CD4-positive, CD25-positive, alpha-beta regulatory T cell (primary cell): Measurements from ENCODE around the gene LOXHD1. TPM values are rescaled to one million over a fixed set of nuclear protein-coding genes. Genes with fewer than 3 reads are reported as not detected.

ENCODE experiments used
- ATAC-seq, 2 donors: fragments of 150-1000 bp; cut with Tn5 transposase; one replicate each; pipeline ENCODE4 v1.10.0; 2021; ENCODE audit warnings: low read depth in 2 of 2, moderate number of reproducible peaks in 2 of 2, moderate library complexity in 1 of 2
- DNase-seq, 3 donors: peaks; one replicate each; pipeline versions ENCODE4 v3.0.0 to v3.0.0-alpha.2; 2012 to 2022; ENCODE audit warnings: mixed read lengths in 1 of 3
- H3K27ac ChIP-seq: one replicate; pipeline ENCODE4 v1.7.0; 2013; ENCODE audit warnings: mild to moderate bottlenecking, low read length; ENCODE audit not compliant: insufficient read depth, poor library complexity, severe bottlenecking
- H3K27me3 ChIP-seq: one replicate; pipeline ENCODE4 v1.7.0; 2013; ENCODE audit warnings: low read length; ENCODE audit not compliant: control insufficient read depth, insufficient read depth
- H3K36me3 ChIP-seq: one replicate; pipeline ENCODE4 v1.7.0; 2013; ENCODE audit warnings: mild to moderate bottlenecking, low read length, moderate library complexity; ENCODE audit not compliant: control insufficient read depth, insufficient read depth
- H3K4me1 ChIP-seq: 2 replicates; pipeline ENCODE4 v1.7.0; 2013; ENCODE audit warnings: mild to moderate bottlenecking, low read length; ENCODE audit not compliant: insufficient read depth, control insufficient read depth, poor library complexity, severe bottlenecking
- H3K4me3 ChIP-seq: one replicate; pipeline ENCODE4 v1.7.0; 2013; ENCODE audit warnings: low read depth, mild to moderate bottlenecking, low read length, moderate library complexity
- H3K9me3 ChIP-seq, 2 experiments: 1 replicate in 1 of 2; 2 replicates in 1 of 2; pipeline ENCODE4 v1.7.0; 2013; ENCODE audit warnings: low read length in 2 of 2, mild to moderate bottlenecking in 1 of 2, moderate library complexity in 1 of 2; ENCODE audit not compliant: control insufficient read depth in 2 of 2
- H3K27ac Mint-ChIP-seq, 3 donors: one replicate each; pipeline ENCODE4 v1.8.0; 2020 to 2022; ENCODE audit warnings: mild to moderate bottlenecking in 3 of 3, mixed read lengths in 3 of 3, moderate library complexity in 2 of 3
- H3K27me3 Mint-ChIP-seq: one replicate; pipeline ENCODE4 v1.8.0; 2022; ENCODE audit warnings: mild to moderate bottlenecking, mixed read lengths
- H3K36me3 Mint-ChIP-seq: one replicate; pipeline ENCODE4 v1.8.0; 2020; ENCODE audit warnings: mixed read lengths
- H3K4me1 Mint-ChIP-seq, 4 donors: one replicate each; pipeline ENCODE4 v1.8.0; 2020 to 2022; ENCODE audit warnings: mixed read lengths in 4 of 4, mild to moderate bottlenecking in 1 of 4
- H3K4me3 Mint-ChIP-seq, 4 donors: one replicate each; pipeline ENCODE4 v1.8.0; 2020 to 2022; ENCODE audit warnings: mild to moderate bottlenecking in 4 of 4, mixed read lengths in 4 of 4, moderate library complexity in 3 of 4
- H3K9me3 Mint-ChIP-seq, 7 donors: one replicate each; pipeline ENCODE4 v1.8.0; 2020 to 2022; ENCODE audit warnings: mixed read lengths in 7 of 7, mild to moderate bottlenecking in 3 of 7, moderate library complexity in 2 of 7
- polyA plus RNA-seq, 4 donors: library from polyadenylated mRNA; unstranded; fragments of 300-500 nt; fragmentation: Illumina TruSeq; gene quantifications; one replicate each; pipeline ENCODE4 v1.2.3, GENCODE V29; 2021
- total RNA-seq: library from RNA; stranded (reverse); gene quantifications from one replicate; pipeline ENCODE4 v1.2.3, GENCODE V29; 2022

The LOXHD1 gene
- total and polyA plus RNA-seq, 5 donors from 2014 or later = not detected

DNA sequence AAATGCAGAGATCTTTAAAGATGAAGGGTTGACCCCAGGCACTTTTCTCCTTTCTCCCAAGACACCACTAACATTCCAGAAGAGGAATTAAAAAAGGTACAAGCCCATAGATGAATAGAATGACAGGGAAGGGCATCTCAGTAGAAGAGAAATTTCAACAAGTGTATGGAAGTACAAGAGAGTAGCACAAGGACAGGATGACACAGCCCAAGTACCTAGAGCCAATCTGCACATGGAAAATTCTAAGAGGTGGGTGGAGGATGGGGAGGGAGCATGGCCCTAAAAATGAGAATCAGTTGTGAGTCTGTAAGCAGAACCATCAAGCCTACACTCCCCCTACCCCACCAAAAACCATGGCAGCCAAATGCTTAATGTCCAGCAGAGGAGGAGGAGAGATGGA is 39.7 kb upstream of the LOXHD1 start:
- Histone ChIP-seq H3K36me3 (no peaks in the 10 kb centered on the region), H3K27me3 (no peaks in the 10 kb centered on the region), H3K27ac (no peak overlapping the region), H3K4me1 (no peaks in the 10 kb centered on the region), H3K9me3 (no peaks in the 10 kb centered on the region), H3K4me3 (no peak overlapping the region)
- H3K9me3 Mint-ChIP-seq = peaks cover 0 to 14% (median 4%) of the 10 kb centered on the region in 7 donors
- no peaks in the 10 kb centered on the region for H3K36me3 Mint-ChIP-seq
- no peak overlapping the region for H3K4me3 Mint-ChIP-seq
- no peak for DNase-seq
- no peak overlapping the region for H3K27ac Mint-ChIP-seq
- no peak for ATAC-seq
- H3K27me3 Mint-ChIP-seq = peaks cover 5% of the 10 kb centered on the region
- H3K4me1 Mint-ChIP-seq = no peaks in the 10 kb centered on the region

DNA sequence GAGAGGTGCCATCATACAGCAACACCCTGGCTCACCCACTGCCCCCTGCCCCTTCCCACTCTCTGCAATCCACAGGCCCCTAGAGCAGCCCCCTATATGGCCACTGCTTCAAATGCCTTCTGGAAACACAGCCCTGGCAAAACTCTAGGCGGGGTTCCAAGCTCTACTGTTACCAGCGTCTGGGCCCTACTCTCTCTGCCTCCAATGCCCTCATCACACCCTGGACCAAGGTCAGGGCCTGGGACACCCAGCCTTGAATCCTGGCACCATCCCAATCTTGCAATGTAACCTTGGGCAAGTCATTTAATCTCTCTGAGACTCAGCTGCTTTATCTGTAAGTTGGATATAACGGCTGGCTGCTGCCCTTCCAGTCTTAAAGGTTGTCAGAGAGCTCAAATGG is 39.2 kb upstream of the LOXHD1 start:
- DNase-seq (no peak), ATAC-seq (no peak)
- no peaks in the 10 kb centered on the region for H3K4me1 Mint-ChIP-seq
- no peaks in the 10 kb centered on the region for H3K27me3 ChIP-seq
- no peak overlapping the region for H3K4me3 Mint-ChIP-seq
- peaks cover 5% of the 10 kb centered on the region for H3K27me3 Mint-ChIP-seq
- no peak overlapping the region for H3K27ac Mint-ChIP-seq
- H3K9me3 ChIP-seq = no peaks in the 10 kb centered on the region
- H3K27ac ChIP-seq = no peak overlapping the region
- no peak overlapping the region for H3K4me3 ChIP-seq
- no peaks in the 10 kb centered on the region for H3K36me3 ChIP-seq
- H3K9me3 Mint-ChIP-seq = peaks cover 0 to 14% (median 4%) of the 10 kb centered on the region in 7 donors
- no peaks in the 10 kb centered on the region for H3K4me1 ChIP-seq
- no peaks in the 10 kb centered on the region for H3K36me3 Mint-ChIP-seq

- no peaks in the 10 kb centered on the region for H3K4me1 ChIP-seq
- ATAC-seq (no peak), DNase-seq (no peak)
- H3K9me3 Mint-ChIP-seq = peaks cover 0 to 14% (median 4%) of the 10 kb centered on the region in 7 donors
- no peaks in the 10 kb centered on the region for H3K27me3 ChIP-seq
- H3K36me3 Mint-ChIP-seq = no peaks in the 10 kb centered on the region
- H3K36me3 ChIP-seq = no peaks in the 10 kb centered on the region
- no peak overlapping the region for H3K27ac Mint-ChIP-seq
- no peak overlapping the region for H3K4me3 ChIP-seq
- H3K4me1 Mint-ChIP-seq = no peaks in the 10 kb centered on the region
- no peak overlapping the region for H3K27ac ChIP-seq
- H3K9me3 ChIP-seq = no peaks in the 10 kb centered on the region
- no peak overlapping the region for H3K4me3 Mint-ChIP-seq
- H3K27me3 Mint-ChIP-seq = peaks cover 5% of the 10 kb centered on the region
Measured at GRCh38 chr18:46693996-46694395, 37.0 kb upstream of the LOXHD1 start.

- no peak for ATAC-seq
- no peaks in the 10 kb centered on the region for H3K27me3 ChIP-seq
- no peak overlapping the region for H3K4me3 ChIP-seq
- H3K4me3 Mint-ChIP-seq = no peak overlapping the region
- H3K4me1 Mint-ChIP-seq = no peaks in the 10 kb centered on the region
- no peaks in the 10 kb centered on the region for H3K9me3 ChIP-seq
- H3K27me3 Mint-ChIP-seq = no peaks in the 10 kb centered on the region
- H3K27ac Mint-ChIP-seq = no peak overlapping the region
- H3K4me1 ChIP-seq = no peaks in the 10 kb centered on the region
- no peaks in the 10 kb centered on the region for H3K36me3 ChIP-seq
- no peaks in the 10 kb centered on the region for H3K36me3 Mint-ChIP-seq
- DNase-seq = no peak
- peaks cover 0 to 2% (median 0%) of the 10 kb centered on the region in 7 donors for H3K9me3 Mint-ChIP-seq
- no peak overlapping the region for H3K27ac ChIP-seq
Measured at GRCh38 chr18:46688853-46689525, 32.0 kb upstream of the LOXHD1 start.

DNA sequence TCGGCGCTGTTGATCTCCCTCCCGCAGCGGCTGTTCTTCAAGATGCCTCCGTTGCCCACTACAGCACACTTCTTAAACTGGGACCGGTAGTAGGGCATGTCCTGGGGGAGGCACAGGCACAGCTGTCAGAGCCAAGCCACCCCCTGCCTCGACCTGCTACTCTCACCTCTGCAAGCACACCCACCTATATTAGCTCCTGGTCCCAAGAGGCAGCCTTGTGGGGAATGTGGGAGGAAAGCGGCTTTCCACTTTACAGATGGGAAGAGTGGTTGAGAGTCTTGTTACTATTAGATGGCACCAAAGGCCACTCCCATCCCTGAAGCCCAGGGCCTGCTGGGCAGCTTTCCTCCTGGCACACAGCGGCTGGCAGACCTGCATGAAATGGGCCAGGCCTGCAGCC is 29.2 kb upstream of the LOXHD1 start:
- no peaks in the 10 kb centered on the region for H3K27me3 Mint-ChIP-seq
- H3K27ac Mint-ChIP-seq = no peak overlapping the region
- Histone ChIP-seq H3K27ac (no peak overlapping the region), H3K27me3 (no peaks in the 10 kb centered on the region), H3K4me3 (no peak overlapping the region), H3K36me3 (no peaks in the 10 kb centered on the region), H3K4me1 (no peaks in the 10 kb centered on the region), H3K9me3 (no peaks in the 10 kb centered on the region)
- ATAC-seq (no peak), DNase-seq (no peak)
- no peaks in the 10 kb centered on the region for H3K9me3 Mint-ChIP-seq
- no peaks in the 10 kb centered on the region for H3K36me3 Mint-ChIP-seq
- H3K4me1 Mint-ChIP-seq = no peaks in the 10 kb centered on the region
- no peak overlapping the region for H3K4me3 Mint-ChIP-seq

DNA sequence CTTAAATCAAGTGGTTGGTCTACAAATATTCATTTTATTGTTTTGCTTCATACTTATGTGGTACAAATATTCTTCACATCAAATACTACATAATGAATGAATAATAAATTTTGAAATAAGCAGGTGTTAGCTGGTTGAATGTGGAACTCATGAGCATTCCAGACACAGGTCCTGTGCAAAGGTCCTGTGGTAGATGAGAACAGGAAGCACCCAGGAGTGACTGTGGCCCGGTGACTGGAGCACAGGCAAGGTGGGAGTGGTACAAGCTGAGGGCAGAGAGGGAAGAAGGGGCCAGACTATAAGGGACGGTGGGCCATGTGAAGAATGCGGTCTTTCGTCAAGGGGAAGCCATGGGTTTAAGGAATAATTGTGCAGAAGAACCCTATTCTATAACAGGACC is 26.2 kb upstream of the LOXHD1 start:
- no peak overlapping the region for H3K4me3 Mint-ChIP-seq
- no peak overlapping the region for H3K4me3 ChIP-seq
- ATAC-seq (no peak), DNase-seq (no peak)
- no peaks in the 10 kb centered on the region for H3K9me3 Mint-ChIP-seq
- no peaks in the 10 kb centered on the region for H3K4me1 ChIP-seq
- no peaks in the 10 kb centered on the region for H3K27me3 ChIP-seq
- no peaks in the 10 kb centered on the region for H3K36me3 Mint-ChIP-seq
- H3K9me3 ChIP-seq = no peaks in the 10 kb centered on the region
- H3K4me1 Mint-ChIP-seq = no peaks in the 10 kb centered on the region
- no peak overlapping the region for H3K27ac ChIP-seq
- no peak overlapping the region for H3K27ac Mint-ChIP-seq
- H3K36me3 ChIP-seq = no peaks in the 10 kb centered on the region
- no peaks in the 10 kb centered on the region for H3K27me3 Mint-ChIP-seq

DNA sequence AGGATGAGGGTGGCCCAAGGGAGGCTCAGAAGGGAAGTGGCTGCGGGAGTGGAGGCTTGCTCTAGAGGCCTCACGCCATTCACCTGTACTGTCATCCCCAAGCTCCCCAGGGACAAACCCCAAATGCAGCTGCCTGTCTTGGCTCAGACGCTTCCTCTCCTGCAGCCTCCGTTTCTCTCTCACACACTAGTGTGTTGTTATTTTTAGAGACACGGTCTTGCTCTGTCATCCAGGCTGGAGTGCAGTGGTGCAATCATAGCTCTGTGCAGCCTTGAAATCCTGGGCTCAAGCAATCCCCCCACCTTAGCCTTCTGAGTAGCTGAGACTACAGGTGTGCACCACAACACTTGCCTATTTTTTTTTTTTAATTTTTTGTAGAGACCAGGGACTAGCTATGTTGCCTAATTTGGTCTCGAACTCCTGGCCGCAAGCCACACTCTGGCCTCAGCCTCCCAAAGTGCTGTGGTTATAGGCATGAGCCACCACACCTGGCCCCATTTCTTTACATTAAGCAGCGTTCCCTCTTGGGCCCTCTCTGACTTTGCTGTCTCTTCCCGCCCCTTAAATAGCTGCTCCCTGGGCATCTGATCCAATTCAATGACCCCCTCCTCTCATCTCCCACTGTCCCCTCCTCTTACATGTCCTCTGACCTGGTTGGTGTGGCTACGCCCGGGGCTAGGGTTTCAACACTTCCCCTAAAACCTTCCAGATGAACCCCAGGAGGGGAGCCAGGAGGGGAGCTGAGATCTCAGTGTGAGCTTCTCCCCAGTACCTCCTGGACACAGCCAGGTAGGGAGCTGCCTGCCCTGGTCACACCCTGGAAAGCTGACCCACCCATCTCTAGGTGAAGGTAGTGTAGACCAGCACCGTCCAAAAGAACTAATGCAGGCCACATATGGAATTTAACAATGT is 24.0 kb upstream of the LOXHD1 start:
- Mint-ChIP-seq H3K4me3 (no peak overlapping the region), H3K36me3 (no peaks in the 10 kb centered on the region), H3K9me3 (no peaks in the 10 kb centered on the region), H3K27me3 (no peaks in the 10 kb centered on the region), H3K4me1 (no peaks in the 10 kb centered on the region), H3K27ac (no peak overlapping the region)
- no peaks in the 10 kb centered on the region for H3K4me1 ChIP-seq
- no peak for ATAC-seq
- H3K4me3 ChIP-seq = no peak overlapping the region
- H3K36me3 ChIP-seq = no peaks in the 10 kb centered on the region
- H3K27ac ChIP-seq = no peak overlapping the region
- H3K27me3 ChIP-seq = no peaks in the 10 kb centered on the region
- no peaks in the 10 kb centered on the region for H3K9me3 ChIP-seq
- no peak for DNase-seq
